ENCODE measurements around the gene HPGDS. TPM values are rescaled to one million over a fixed set of nuclear protein-coding genes. Genes with fewer than 3 reads are reported as not detected.
"Not testable (repeated sequence)": the region's sequence is repeated elsewhere in the genome, so short reads cannot be mapped to it uniquely, and the experiment has no call there.

The HPGDS gene
- total and polyA plus RNA-seq, 2 donors from 2014 or later = 1.9 to 7.4 TPM

- TF ChIP-seq CTCF (IDR thresholded peaks at IDR 0.05; ENCODE audit: borderline replicate concordance, extremely low read depth, insufficient read depth) = peak; percentile 50
- peaks cover 0 to 3% (median 0%) of the 10 kb centered on the region in 3 donors for H3K4me1 ChIP-seq (ENCODE audit: control insufficient read depth in 2 of 3, insufficient read depth in 2 of 3, low read depth in 1 of 3, low read length in 3 of 3)
- H3K9ac ChIP-seq (ENCODE audit: low read length in 3 of 3) = no peak overlapping the region
- FAIRE-seq (peak; percentile 95), DNase-seq (peak in 3 of 5 donors; percentile 12 to 52 (median 49))
- no peak overlapping the region for H3K27ac ChIP-seq (ENCODE audit: low read depth in 2 of 2, low read length in 2 of 2)
- no peak overlapping the region for H3K4me3 ChIP-seq (ENCODE audit: low read length in 3 of 3)
- H3K9me3 ChIP-seq (ENCODE audit: control insufficient read depth in 2 of 3, insufficient read depth in 1 of 3, low read length in 3 of 3) = no peaks in the 10 kb centered on the region
- H3K36me3 ChIP-seq (ENCODE audit: control insufficient read depth in 2 of 3, insufficient read depth in 3 of 3, low read length in 3 of 3) = no peaks in the 10 kb centered on the region
- H3K27me3 ChIP-seq (ENCODE audit: control insufficient read depth, insufficient read depth, low read length) = no peaks in the 10 kb centered on the region
- intact Hi-C loops (cut with DNase I) = no loop called here
Measured at GRCh38 chr4:94304365-94304971, 38.2 kb downstream of the HPGDS start.

- H3K27me3 ChIP-seq (ENCODE audit: control insufficient read depth, insufficient read depth, low read length) = no peaks in the 10 kb centered on the region
- H3K9ac ChIP-seq (ENCODE audit: low read length in 3 of 3) = no peak overlapping the region
- no peak overlapping the region for H3K4me3 ChIP-seq (ENCODE audit: low read length in 3 of 3)
- peaks cover 0 to 3% (median 0%) of the 10 kb centered on the region in 3 donors for H3K4me1 ChIP-seq (ENCODE audit: control insufficient read depth in 2 of 3, insufficient read depth in 2 of 3, low read depth in 1 of 3, low read length in 3 of 3)
- DNase-seq (no peak), FAIRE-seq (peak; percentile 55)
- H3K36me3 ChIP-seq (ENCODE audit: control insufficient read depth in 2 of 3, insufficient read depth in 3 of 3, low read length in 3 of 3) = no peaks in the 10 kb centered on the region
- intact Hi-C loops (cut with DNase I) = no loop called here
- no peaks in the 10 kb centered on the region for H3K9me3 ChIP-seq (ENCODE audit: control insufficient read depth in 2 of 3, insufficient read depth in 1 of 3, low read length in 3 of 3)
- no peak overlapping the region for H3K27ac ChIP-seq (ENCODE audit: low read depth in 2 of 2, low read length in 2 of 2)
- no peak for TF ChIP-seq CTCF (IDR thresholded peaks at IDR 0.05; ENCODE audit: borderline replicate concordance, extremely low read depth, insufficient read depth)
Measured at GRCh38 chr4:94302191-94302590, 40.4 kb downstream of the HPGDS start.

- H3K4me3 ChIP-seq (ENCODE audit: low read length in 3 of 3) = no peak overlapping the region
- H3K36me3 ChIP-seq (ENCODE audit: control insufficient read depth in 2 of 3, insufficient read depth in 3 of 3, low read length in 3 of 3) = no peaks in the 10 kb centered on the region
- peak in 1 of 5 donors; percentile 8 for DNase-seq
- no peak overlapping the region for H3K27ac ChIP-seq (ENCODE audit: low read depth in 2 of 2, low read length in 2 of 2)
- H3K9ac ChIP-seq (ENCODE audit: low read length in 3 of 3) = no peak overlapping the region
- FAIRE-seq = no peak
- H3K9me3 ChIP-seq (ENCODE audit: control insufficient read depth in 2 of 3, insufficient read depth in 1 of 3, low read length in 3 of 3) = no peaks in the 10 kb centered on the region
- H3K27me3 ChIP-seq (ENCODE audit: control insufficient read depth, insufficient read depth, low read length) = no peaks in the 10 kb centered on the region
- no peak for TF ChIP-seq CTCF (IDR thresholded peaks at IDR 0.05; ENCODE audit: borderline replicate concordance, extremely low read depth, insufficient read depth)
- intact Hi-C loops (cut with DNase I) = no loop called here
- no peaks in the 10 kb centered on the region for H3K4me1 ChIP-seq (ENCODE audit: control insufficient read depth in 2 of 3, insufficient read depth in 2 of 3, low read depth in 1 of 3, low read length in 3 of 3)
Measured at GRCh38 chr4:94298725-94299252, 43.8 kb downstream of the HPGDS start.

GRCh38 chr4:94295473-94295872, 47.2 kb downstream of the HPGDS start:
- not testable (repeated sequence) for DNase-seq

GRCh38 chr4:94293981-94294380, 48.7 kb downstream of the HPGDS start:
- intact Hi-C loops (cut with DNase I); H3K9me3 ChIP-seq (ENCODE audit: control insufficient read depth in 2 of 3, insufficient read depth in 1 of 3, low read length in 3 of 3); H3K9ac ChIP-seq (ENCODE audit: low read length in 3 of 3); H3K27me3 ChIP-seq (ENCODE audit: control insufficient read depth, insufficient read depth, low read length); H3K4me1 ChIP-seq (ENCODE audit: control insufficient read depth in 2 of 3, insufficient read depth in 2 of 3, low read depth in 1 of 3, low read length in 3 of 3); FAIRE-seq; DNase-seq; H3K27ac ChIP-seq (ENCODE audit: low read depth in 2 of 2, low read length in 2 of 2); H3K4me3 ChIP-seq (ENCODE audit: low read length in 3 of 3); H3K36me3 ChIP-seq (ENCODE audit: control insufficient read depth in 2 of 3, insufficient read depth in 3 of 3, low read length in 3 of 3): not testable (repeated sequence)

More at GRCh38 chr4:94295473-94295872, 47.2 kb downstream of the HPGDS start:
- H3K27me3 ChIP-seq (ENCODE audit: control insufficient read depth, insufficient read depth, low read length); H3K9me3 ChIP-seq (ENCODE audit: control insufficient read depth in 2 of 3, insufficient read depth in 1 of 3, low read length in 3 of 3); H3K36me3 ChIP-seq (ENCODE audit: control insufficient read depth in 2 of 3, insufficient read depth in 3 of 3, low read length in 3 of 3); H3K9ac ChIP-seq (ENCODE audit: low read length in 3 of 3); intact Hi-C loops (cut with DNase I); FAIRE-seq; H3K27ac ChIP-seq (ENCODE audit: low read depth in 2 of 2, low read length in 2 of 2); H3K4me3 ChIP-seq (ENCODE audit: low read length in 3 of 3); H3K4me1 ChIP-seq (ENCODE audit: control insufficient read depth in 2 of 3, insufficient read depth in 2 of 3, low read depth in 1 of 3, low read length in 3 of 3): not testable (repeated sequence)
